Coronary artery (tissue), 2 donors: ENCODE results near the gene SEPTIN5.

ENCODE experiments used
- DNase-seq: peaks from one replicate; pipeline ENCODE4 v3.0.0-alpha.2; 2017; ENCODE audit warnings: low spot score
- H3K27ac ChIP-seq, 2 donors: fragments of 200-600 bp; sonication (generic); one replicate each; pipeline ENCODE4 v1.5.1; 2016 to 2019
- H3K4me3 ChIP-seq: fragments of 200-600 bp; sonication (generic); 2 replicates; pipeline ENCODE4 v1.5.1; 2016; ENCODE audit warnings: mild to moderate bottlenecking, moderate library complexity
- TF ChIP-seq, protein P1 (sequence below): fragments of 200-600 bp; sonication (generic); IDR thresholded peaks from one replicate; pipeline ENCODE4 v1.5.1; 2019; ENCODE audit warnings: antibody characterized with exemption

Gene SEPTIN5

DNA sequence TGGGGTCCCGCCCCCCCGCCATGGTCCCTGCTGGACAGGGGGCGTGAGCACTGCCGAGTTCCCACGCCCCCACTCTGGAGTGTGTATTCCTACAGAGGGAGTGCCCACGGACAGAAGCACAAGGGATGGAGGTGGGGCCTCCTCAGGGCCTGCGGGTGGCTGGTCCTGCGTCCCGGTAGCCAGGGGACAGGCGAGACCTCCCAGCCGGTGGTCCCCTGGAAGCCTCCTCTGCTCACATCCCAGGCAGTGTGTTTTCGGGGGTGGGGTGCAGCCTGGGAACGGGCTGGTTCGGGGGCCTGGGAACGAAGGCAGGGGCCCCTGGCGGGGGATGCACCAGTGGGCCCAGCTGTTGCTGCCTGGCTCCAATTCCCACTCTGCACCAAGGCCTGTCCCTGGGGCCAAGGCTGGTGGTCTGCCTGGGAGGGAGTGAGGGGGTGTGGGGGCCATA lies 25.2 kb downstream of the SEPTIN5 start:
- TF ChIP-seq, protein P1, sequence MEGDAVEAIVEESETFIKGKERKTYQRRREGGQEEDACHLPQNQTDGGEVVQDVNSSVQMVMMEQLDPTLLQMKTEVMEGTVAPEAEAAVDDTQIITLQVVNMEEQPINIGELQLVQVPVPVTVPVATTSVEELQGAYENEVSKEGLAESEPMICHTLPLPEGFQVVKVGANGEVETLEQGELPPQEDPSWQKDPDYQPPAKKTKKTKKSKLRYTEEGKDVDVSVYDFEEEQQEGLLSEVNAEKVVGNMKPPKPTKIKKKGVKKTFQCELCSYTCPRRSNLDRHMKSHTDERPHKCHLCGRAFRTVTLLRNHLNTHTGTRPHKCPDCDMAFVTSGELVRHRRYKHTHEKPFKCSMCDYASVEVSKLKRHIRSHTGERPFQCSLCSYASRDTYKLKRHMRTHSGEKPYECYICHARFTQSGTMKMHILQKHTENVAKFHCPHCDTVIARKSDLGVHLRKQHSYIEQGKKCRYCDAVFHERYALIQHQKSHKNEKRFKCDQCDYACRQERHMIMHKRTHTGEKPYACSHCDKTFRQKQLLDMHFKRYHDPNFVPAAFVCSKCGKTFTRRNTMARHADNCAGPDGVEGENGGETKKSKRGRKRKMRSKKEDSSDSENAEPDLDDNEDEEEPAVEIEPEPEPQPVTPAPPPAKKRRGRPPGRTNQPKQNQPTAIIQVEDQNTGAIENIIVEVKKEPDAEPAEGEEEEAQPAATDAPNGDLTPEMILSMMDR, result no peak
- Histone ChIP-seq H3K27ac (no peak overlapping the region), H3K4me3 (no peak overlapping the region)
- no peak for DNase-seq

DNA sequence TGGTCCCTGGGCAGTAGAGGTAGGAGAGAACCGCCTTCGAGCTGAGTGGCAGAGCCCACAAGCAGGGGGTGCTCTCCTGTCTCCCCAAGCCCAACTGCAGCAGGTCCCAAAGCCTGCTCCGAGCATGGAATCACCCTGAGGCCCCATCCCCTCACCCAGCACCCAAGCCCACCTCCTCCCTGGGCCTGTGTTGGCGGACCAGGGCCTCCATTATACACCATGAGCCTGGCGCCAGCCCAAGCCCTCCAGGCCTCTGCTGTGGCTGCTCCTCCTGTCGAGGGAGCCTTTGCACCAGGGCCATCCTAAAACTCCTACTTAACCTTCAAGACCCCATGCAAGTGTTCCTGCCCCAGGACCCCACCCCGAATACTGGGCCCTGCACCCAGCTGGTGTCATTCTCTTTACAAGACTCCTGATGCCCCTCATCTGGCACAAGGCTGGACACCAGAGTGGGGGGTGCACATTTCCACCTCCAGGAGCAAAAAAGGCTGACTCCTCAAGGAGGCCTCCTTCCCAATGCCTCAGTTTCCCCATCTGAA lies 25.7 kb downstream of the SEPTIN5 start:
- no peak for DNase-seq
- Histone ChIP-seq H3K4me3 (no peak overlapping the region), H3K27ac (no peak overlapping the region)
- TF ChIP-seq, protein P1, result no peak

DNA sequence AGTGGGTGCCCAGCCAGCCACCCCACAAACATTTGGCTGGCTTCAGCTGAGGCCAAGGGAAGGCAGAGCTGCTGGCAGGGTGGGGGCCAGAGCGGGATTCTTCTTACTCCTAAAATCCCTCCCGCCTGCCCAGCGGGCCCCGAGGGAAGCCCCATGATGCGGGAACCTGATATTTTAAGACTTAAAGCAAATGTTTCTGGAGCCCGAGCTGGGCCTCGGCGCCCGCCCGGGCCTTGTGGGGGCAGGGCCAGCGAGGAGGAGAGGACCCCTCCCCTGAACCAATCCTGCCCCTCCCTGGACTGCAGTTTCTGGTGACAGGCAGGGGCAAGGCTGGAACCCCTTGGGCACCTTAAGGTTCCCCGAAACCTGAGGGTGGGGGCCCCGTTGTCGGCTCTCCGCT lies 26.3 kb downstream of the SEPTIN5 start:
- Histone ChIP-seq H3K4me3 (no peak overlapping the region), H3K27ac (no peak overlapping the region)
- DNase-seq, result no peak
- TF ChIP-seq, protein P1, result no peak

DNA sequence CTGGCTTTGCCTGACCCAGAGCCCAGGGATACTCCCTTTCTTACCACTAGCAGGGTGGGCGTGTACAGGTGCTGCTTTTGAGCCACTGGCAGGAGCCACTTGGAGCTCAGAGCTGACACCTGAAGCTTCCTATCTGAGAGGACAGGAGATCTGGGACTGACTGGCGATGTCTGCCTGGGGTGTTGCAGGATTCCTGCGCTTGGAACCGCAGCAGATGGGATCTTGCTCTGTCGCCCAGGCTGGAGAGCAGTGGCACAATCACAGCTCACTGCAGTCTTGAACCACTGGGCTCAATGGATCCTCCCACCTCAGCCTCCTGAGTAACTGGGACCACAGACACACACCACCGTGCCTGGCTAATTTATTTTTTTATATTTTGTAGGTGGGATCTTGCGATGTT lies 26.8 kb downstream of the SEPTIN5 start:
- no peak for DNase-seq
- TF ChIP-seq, protein P1, result no peak
- no peak overlapping the region for H3K4me3 ChIP-seq

DNA sequence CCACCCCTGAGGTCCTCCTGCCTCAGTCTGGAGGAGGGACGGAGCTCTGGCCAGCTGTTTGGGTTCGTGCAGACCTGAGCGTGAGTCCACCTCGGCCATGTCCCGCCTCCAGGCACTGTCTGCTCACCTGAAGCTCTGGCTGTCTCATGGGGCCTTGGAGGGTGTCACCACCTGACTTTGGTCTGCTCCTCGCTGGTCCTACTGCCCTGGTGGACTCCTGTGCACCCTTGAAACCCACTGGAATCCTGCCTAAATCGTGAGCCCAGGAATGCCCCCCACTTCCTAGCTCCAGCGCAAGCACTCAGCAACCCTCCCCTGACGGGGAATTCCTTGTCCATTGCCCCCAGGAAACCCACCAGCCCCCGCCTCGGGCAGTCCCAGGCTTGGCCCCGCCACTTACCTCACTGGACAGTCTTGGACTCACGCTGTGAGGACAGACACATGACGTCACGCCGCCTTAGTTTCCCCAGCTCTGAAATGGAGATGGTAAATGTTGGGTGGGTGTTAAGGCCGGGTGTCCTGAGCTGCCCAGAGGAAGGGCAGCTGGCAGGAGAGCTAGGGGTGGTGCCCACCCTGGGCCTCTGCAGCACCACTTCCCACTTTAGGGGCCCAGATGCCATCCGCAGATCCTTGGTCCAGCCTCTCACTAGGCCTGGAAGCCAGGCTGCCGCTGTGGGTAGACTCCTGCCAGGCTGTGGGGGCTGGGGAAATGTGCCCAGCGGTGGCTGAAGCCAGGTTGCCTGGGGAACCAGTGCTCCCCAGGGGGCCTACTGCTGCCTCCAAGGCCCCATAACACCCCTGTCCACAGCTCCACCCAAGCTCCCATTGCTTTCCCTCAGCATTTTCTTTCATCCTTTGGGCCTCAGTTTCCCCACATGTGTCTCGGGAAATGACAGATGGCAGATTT lies 28.1 kb downstream of the SEPTIN5 start:
- no peak for DNase-seq

More for the DNA sequence above, 26.8 kb downstream of the SEPTIN5 start:
- no peak overlapping the region for H3K27ac ChIP-seq

DNA sequence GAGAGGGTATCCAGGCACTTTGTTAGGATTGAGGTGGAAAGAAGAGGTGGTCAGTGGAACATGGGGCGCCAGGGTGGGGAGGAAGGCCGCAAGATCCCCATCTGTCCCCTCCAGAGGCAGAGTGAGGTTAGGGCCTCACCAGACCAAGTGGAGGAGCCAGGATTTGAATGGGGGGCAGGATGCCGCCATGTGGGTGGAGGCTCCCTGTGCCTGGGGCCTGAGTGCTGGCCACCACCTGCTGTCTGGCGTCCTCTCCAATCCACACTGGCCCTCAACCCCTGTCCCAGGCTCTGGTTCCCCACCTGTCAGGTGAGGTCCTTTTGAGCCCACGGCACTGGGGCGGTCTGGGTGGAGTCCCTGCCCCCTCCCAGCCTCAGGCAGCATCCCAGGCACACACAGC lies 28.8 kb downstream of the SEPTIN5 start:
- H3K4me3 ChIP-seq, result no peak overlapping the region
- TF ChIP-seq, protein P1, result no peak
- DNase-seq, result no peak
- no peak overlapping the region for H3K27ac ChIP-seq

More for the DNA sequence above, 28.1 kb downstream of the SEPTIN5 start:
- Histone ChIP-seq H3K4me3 (no peak overlapping the region), H3K27ac (no peak overlapping the region)
- TF ChIP-seq, protein P1, result no peak
